ENCODE measurements around the gene CHST11.
A peak's percentile ranks its signal among the peaks of the same experiment; 100 is the strongest.
"Not testable (repeated sequence)": the region's sequence is repeated elsewhere in the genome, so short reads cannot be mapped to it uniquely, and the experiment has no call there.

Gene CHST11

GRCh38 chr12:104785886-104786285, 329.1 kb downstream of the CHST11 start:
- DNase-seq (ENCODE audit: extremely low read depth in 1 of 2, low read depth in 1 of 2), result no peak

- no peak for DNase-seq (ENCODE audit: extremely low read depth in 1 of 2, low read depth in 1 of 2)
These were observed 329.6 kb downstream of the CHST11 start for GRCh38 chr12:104786352-104786751.

- DNase-seq (ENCODE audit: extremely low read depth in 1 of 2, low read depth in 1 of 2), result no peak
These were observed 332.1 kb downstream of the CHST11 start for GRCh38 chr12:104788840-104789271.

GRCh38 chr12:104790296-104791125, 333.8 kb downstream of the CHST11 start:
- peak; percentile 9 to 22 for DNase-seq (ENCODE audit: extremely low read depth in 1 of 2, low read depth in 1 of 2)

- DNase-seq (ENCODE audit: extremely low read depth in 1 of 2, low read depth in 1 of 2), result no peak
These were observed 335.8 kb downstream of the CHST11 start for GRCh38 chr12:104792570-104792969.

GRCh38 chr12:104793285-104793684, 336.5 kb downstream of the CHST11 start:
- DNase-seq (ENCODE audit: extremely low read depth in 1 of 2, low read depth in 1 of 2), result no peak

GRCh38 chr12:104793968-104794367, 337.2 kb downstream of the CHST11 start:
- DNase-seq (ENCODE audit: extremely low read depth in 1 of 2, low read depth in 1 of 2), result no peak

- DNase-seq (ENCODE audit: extremely low read depth in 1 of 2, low read depth in 1 of 2), result no peak
These were observed 339.7 kb downstream of the CHST11 start for GRCh38 chr12:104796475-104796862.

GRCh38 chr12:104799458-104799857, 342.7 kb downstream of the CHST11 start:
- DNase-seq (ENCODE audit: extremely low read depth in 1 of 2, low read depth in 1 of 2), result no peak

- no peak for DNase-seq (ENCODE audit: extremely low read depth in 1 of 2, low read depth in 1 of 2)
These were observed 344.3 kb downstream of the CHST11 start for GRCh38 chr12:104801005-104801404.

- DNase-seq (ENCODE audit: extremely low read depth in 1 of 2, low read depth in 1 of 2), result no peak
These were observed 344.7 kb downstream of the CHST11 start for GRCh38 chr12:104801427-104801826.

GRCh38 chr12:104802208-104802607, 345.5 kb downstream of the CHST11 start:
- no peak for DNase-seq (ENCODE audit: extremely low read depth in 1 of 2, low read depth in 1 of 2)

- DNase-seq (ENCODE audit: extremely low read depth in 1 of 2, low read depth in 1 of 2), result no peak
These were observed 348.4 kb downstream of the CHST11 start for GRCh38 chr12:104805186-104805585.

GRCh38 chr12:104806194-104806593, 349.4 kb downstream of the CHST11 start:
- not testable (repeated sequence) for DNase-seq (ENCODE audit: extremely low read depth in 1 of 2, low read depth in 1 of 2)

GRCh38 chr12:104809251-104809650, 352.5 kb downstream of the CHST11 start:
- no peak for DNase-seq (ENCODE audit: extremely low read depth in 1 of 2, low read depth in 1 of 2)

- DNase-seq (ENCODE audit: extremely low read depth in 1 of 2, low read depth in 1 of 2), result no peak
These were observed 353.1 kb downstream of the CHST11 start for GRCh38 chr12:104809706-104810385.
